ENCODE data around the gene LITAF.

LITAF gene

DNA sequence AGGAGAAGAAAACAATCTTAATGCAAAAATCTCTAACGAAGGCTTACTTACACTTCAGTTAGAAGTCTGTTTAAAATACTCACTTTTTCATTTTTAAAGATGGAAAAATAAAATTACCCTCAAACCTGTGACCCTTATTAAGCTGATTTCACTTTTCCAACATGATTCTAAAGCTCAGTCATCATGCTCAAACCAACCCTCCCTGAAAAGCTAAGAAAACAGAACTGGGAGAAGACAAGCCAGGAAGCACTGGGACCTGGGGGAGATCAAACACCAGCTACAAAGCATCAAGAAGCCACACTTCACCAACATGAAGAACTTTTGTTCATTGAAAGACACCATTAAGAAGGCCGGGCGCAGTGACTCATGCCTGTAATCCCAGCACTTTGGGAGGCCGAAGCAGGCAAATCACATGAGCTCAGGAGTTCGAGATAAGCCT lies 88.8 kb downstream of the LITAF start:
- DNase-seq (ENCODE audit: low read depth in 3 of 3, low spot score in 1 of 3) = no peak
